A172 (cell line): Measurements from ENCODE around the gene ITFG1. TPM values are rescaled to one million over a fixed set of nuclear protein-coding genes. Genes with fewer than 3 reads are reported as not detected.
A peak's percentile ranks its signal among the peaks of the same experiment; 100 is the strongest.
"Not testable (repeated sequence)": the region's sequence is repeated elsewhere in the genome, so short reads cannot be mapped to it uniquely, and the experiment has no call there.

ENCODE experiments used
- DNase-seq: peaks from one replicate; pipeline ENCODE4 v3.0.0-alpha.2; 2015; ENCODE audit warnings: low spot score
- total RNA-seq: library from RNA; depleted of rRNA; stranded (reverse); fragments of >200 nt; shearing (Covaris generic); gene quantifications from 2 replicates; pipeline ENCODE4 v1.2.3, GENCODE V29; 2014

ITFG1 gene
- total RNA-seq, 1 experiment from 2014 or later = 73.8 TPM

DNA sequence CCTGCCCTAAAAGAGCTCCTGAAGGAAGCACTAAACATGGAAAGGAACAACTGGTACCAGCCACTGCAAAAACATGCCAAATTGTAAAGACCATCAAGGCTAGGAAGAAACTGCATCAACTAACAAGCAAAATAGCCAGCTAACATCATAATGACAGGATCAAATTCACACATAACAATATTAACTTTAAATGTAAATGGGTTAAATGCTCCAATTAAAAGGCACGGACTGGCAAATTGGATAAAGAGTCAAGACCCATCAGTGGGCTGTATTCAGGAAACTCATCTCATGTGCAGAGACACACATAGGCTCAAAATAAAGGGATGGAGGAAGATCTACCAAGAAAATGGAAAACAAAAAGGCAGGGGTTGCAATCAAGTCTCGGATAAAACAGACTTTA, 136.6 kb downstream of the ITFG1 start:
- not testable (repeated sequence) for DNase-seq

DNA sequence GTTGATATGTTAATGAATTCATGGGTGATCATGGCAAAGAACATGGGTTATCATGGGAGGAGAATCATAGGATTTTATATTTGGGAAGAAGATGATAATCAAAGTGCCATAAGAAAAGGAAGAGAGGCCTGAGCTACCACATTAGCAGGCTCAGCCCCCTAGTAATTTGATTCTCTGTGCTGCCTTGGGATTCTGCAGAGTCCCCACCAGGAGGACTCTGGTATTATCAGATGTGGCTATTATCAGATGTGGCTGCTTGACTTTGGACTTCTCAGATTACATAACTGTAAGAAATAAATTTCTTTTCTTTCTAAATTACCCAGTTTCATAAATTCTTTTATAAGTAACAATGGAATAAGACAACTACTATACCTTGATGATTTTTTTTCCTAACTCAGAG, 137.6 kb downstream of the ITFG1 start:
- no peak for DNase-seq

DNA sequence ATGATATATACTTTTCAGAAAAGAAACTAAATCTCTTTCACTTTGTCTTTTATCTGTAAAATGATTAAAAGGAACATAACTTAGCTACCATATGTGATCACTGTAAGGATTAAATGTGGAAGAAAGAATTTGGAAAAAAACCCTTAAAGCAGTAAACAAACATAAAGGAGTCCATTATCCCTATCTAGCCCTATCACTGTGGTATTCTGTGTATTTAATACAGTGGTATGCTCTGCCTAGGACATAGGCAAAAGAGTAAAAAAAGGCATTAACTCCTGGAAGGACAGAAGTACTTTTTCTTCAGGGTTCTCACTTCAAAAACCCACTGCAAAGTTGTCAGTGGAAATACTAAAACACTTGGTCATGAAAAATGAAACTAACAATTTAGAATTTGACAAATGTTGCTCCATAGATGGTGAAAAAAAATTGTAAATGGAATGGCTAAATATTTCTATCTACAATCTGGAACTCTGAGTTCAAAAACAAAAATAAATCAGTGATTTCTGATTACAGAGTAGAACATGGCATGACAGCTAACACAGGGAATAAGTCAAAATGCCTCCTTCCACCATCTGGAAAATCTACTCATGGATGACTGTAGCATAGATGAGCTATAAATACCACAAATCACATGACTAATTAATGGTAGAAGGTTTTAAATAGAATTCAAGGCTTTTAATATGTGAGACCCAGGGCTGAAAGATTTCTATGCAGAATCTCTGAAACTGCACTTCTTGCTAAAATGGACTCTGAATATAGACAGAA, 140.1 kb downstream of the ITFG1 start:
- DNase-seq = no peak

DNA sequence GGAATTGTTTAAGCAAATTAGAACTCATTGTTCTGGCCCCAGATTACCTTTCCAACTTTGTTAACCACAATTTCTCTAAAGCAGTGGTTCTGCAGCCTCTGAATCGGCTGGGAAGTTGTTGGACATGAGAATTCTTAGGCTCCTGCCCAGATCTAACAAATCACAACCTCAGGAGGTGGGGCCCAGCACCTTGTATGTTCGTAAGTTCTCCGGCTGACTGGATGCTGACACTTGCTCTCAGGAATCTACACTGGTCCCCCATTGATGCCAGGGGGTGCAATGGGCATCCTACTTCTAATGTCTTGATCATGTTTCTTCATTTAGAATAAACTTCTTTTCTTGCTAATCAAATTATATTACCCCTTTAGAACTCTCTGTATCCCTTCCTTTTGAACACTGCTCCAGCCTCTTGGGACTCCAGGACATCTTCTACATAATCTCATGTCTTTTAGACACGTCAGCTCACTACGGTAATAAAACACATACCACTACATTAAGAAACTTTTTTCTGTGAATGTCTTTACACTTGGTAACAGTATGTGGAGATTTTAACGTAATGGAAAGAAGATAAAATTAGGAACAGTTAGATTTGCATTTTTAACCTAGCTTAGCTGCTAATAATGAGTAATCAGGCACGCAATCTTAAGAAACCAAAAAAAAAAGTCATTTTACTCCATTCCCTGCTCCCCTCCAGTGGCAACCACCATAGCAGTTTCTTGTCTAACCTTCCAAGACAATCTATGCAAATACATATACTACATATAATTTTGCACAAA, 143.2 kb downstream of the ITFG1 start:
- DNase-seq = no peak

DNA sequence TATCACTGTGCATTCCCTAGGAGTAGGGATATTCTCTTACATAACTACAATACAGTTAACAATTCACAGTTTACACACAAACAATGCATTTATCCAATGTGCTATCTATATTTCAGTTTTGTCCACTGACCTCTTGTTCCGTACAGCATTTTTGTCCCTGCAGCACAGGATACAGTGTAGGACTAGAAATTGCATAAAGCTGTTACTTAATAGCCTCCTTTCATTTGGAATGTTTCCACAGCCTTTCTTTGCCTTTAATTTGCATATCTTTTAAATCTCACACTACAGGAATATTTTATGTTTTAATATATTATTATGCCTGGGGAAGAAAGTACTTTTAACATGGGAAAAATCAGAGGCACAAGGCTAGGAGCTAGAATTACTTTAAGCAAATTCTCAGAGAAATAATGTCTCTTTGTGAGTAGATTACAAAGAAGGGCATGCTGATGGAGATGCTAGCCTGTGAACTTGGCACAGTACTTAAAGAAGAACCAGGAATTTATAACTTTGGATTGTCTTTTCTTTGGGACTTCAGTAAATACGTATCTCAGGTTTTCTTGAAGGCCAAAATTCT, 144.3 kb downstream of the ITFG1 start:
- DNase-seq = no peak

DNA sequence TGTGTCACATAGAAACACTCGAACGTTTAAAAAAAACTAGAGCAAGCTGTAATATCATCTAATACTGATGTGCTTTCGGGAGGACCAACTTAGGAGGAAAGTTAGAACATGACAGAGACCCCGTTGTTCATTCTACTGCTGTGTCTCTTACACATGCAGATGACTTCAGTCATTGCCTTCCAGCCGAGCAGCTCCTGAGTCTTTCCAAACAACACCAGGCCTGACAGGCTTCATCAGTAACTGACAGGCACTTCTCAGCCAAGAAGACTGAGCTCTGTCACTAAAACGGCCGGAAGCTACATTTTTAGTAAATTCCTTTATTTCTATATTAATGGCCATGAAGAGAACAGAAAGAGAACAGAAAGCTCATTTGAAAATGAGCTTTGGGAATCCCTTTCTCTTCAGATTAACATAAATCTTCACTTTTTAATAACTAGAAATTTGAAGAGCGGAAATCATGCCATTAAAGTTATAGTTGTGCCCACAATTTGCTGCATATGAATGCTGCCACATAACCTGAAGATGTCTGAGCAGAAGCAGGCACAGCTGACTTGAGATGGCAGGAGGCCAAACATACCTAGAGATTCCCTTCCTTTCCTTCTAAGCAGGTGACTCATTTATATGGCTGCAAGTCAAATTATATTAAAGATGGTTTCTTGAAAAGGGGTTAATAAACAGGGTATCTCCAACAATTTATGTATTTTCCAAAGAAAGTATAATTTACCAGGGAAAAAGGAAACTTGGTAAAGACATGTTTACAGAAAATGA, 148.9 kb downstream of the ITFG1 start:
- peak; percentile 46 for DNase-seq

DNA sequence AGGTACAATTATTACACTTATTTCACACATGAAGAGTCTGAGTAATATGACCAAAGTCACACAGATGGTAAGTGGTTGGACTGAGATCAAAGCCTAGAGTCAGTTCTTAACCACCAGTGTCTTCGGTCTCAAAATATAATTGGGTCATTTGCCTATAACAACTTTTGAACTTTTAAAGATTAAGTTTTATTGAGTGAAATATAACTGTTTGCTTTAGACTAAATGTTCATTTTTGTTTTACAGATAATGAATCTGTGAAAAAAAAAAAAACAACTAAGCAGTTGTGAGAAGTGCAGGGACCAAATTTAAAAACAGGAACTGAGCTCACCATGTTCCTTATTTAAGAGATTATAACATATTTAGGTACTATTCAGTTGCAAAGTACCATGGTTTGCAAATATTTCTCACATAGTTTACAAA, 150.1 kb downstream of the ITFG1 start:
- no peak for DNase-seq

DNA sequence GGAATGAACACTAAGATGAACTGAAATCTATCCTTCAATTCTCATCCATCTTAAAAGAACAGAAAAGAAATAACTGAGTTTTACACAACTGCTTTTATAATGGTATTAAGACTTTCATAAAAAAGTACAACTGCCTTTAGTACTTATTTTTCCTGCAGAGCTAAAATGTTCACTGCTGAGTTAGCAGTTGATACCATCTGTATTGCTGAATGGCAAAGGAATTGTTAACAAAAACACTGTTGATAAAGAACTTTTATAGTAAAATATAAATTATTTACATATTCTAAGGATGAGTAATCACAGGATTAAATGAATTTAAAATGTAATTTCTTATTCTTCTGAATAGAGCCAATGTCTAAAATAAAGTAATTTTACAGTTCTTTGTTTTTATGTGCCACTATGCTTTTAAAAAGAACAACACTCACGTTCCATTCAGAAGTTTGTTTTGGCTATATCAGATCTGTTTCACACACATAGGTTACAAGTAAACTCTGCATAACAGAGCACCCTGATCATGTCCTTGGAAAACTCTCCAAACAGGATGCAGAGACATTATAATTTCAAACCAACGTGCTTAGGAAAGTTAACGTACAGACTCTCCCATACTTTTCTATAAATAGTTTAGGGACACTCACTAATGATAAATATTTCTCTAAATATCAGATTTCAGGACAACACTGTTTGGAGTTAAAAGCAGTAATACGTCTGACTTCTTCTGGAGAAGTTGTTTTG, 151.1 kb downstream of the ITFG1 start:
- no peak for DNase-seq

DNA sequence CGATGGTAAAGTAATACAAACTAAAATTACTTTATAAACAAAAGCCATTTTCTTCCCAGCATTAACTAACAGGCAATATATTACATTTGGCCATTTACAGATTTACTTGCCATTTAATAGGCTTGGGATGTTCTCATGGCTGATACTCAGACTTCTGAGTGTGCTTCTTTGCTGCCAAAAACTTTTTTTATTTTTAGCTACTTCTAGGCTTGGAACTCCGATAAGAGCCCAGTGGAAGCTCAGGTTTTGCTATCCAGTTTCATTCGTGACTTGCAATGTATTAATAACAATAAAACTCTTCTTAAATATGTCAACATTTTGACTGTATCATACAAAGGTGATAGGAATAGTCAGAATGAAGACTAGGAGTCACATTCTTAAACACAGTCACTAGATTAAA, 152.3 kb downstream of the ITFG1 start:
- no peak for DNase-seq

DNA sequence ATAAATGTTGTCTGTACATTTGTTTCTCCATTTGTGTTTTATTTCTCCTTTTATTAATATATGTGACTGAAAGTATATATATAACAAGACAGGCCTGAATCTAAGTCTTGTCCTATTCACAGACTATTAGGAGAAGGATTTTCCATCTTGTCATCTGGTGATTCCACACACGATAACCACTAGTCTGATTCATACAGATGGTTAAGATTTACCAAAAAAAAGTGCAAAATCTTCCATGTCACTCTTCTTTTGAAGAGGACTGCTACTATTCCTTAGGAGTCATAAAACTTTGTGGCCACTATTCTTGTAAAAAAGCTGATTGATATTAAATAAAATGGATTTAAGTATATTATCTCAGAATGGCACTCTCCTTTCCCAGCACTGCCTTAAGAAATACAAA, 156.3 kb downstream of the ITFG1 start:
- DNase-seq = no peak

DNA sequence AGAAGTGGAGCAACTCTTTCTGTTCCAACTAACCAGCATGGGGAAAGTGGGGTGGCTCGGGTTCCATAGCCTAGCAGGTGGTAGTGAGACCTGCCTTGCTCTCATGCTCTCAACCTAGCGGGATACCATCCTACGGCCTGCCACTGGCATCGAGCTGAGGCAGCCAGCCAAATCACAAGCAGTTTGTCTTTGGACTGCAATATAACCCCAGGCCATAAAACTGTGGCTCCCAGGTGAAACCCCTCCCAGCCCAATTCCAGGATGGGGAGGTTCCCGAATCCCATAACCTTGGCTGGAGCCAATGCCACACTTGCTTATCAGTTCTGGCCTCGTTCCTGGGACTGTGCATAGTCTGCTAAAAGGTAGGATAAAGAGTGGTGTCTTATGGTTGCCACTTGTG, 161.3 kb downstream of the ITFG1 start:
- no peak for DNase-seq

DNA sequence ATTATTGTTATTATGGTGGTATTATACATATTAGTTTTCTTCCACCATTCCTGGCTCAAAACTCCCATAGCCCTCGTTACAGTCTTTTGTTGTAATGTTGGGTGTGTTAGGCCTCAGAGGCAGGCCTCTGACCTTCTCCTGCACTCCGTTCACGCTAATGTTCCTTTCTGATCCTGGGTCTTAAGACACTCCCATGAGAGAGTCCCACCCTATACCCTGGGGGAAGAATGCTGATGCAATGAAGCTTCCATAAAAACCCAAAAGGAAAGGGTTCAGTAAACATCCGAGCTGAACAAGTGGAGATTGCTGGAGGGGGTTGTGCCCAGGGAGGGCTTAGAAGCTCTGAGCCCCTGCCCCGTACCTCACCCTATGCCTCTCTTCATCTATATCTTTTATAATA, 175.9 kb downstream of the ITFG1 start:
- no peak for DNase-seq

DNA sequence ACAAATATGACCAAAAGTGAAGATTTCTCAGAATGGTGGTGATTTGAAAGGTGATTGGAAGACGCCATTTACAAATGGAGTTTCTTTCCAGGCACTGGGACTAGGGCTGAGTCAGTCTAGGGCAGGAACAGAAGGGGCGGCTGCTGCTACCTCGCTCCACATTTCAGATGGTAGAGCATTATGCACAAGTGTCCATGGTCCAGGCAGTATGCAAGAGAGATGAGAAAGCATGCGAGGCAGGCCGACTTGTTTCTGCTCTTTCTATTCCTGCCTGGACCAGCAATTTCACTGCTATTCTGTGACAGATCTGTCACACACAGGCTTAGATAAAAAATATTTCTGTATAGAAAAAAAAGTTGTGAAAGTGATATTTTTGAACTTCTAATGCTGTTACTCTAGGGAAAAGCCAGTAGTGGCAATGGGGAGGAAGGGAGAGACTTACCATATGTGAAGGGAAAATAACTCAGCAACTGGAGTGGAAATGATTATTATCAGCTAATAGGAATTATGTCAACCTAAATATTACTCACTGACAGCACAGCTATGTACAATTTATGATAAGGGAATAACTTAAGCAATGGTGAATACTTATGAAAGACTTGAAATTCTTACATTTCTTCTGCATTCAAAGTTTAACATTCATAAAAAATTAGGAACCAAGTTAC, 182.4 kb downstream of the ITFG1 start:
- no peak for DNase-seq

DNA sequence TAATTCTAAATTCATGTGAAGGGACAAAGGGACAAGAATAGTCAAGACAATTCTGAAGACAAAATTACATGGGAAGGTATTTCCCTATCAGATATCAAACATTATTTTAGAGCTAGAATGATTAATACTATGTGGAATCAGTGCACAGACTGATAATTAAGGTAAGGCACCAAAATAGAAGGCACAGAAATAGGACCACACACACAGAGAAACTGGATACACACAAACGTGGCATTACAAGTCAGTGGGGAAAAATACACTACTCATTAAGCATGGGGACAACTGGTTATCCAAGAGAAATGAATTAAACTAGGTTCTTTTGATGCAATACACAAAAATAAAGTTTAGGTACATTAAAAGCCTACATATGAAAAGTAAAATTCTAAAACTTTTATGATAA, 184.3 kb downstream of the ITFG1 start:
- no peak for DNase-seq

DNA sequence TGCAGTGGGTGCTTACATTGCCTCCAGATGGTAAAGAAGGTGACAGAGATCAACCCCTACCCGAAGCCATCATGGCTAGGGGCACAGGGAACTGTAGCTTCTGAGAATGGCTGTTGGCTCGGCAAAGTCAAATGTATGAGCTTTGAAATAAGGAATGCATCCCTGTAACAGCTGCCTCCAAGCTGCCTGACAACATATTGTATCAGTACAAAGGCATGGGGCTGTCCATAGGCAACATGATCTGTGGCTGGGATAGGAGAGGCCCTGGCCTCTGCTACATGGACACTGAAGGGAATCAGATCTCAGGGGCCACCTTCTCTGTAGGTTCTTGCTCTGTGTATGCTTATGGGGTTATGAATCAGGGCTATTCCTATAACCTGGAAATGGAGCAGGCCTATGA, 197.9 kb downstream of the ITFG1 start:
- DNase-seq = no peak

DNA sequence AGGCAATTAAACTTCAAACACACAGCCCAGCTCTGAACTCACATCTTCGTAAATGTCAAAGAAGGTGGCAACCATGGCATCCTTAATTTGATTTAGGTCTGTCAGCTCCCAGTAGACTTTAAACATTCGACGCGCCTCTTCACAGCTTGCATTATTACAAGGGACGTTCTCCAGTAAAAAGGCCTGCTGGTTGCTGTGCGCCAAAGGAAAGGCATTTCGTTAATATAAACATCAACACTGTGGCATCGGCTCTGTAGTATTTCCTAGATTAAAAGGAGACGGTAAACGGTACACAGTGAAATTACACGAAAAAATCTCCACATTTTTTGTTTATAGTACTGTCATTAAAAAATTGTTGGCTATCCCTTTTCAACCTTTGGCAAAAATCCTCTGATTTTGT, 200.4 kb downstream of the ITFG1 start:
- DNase-seq = no peak

DNA sequence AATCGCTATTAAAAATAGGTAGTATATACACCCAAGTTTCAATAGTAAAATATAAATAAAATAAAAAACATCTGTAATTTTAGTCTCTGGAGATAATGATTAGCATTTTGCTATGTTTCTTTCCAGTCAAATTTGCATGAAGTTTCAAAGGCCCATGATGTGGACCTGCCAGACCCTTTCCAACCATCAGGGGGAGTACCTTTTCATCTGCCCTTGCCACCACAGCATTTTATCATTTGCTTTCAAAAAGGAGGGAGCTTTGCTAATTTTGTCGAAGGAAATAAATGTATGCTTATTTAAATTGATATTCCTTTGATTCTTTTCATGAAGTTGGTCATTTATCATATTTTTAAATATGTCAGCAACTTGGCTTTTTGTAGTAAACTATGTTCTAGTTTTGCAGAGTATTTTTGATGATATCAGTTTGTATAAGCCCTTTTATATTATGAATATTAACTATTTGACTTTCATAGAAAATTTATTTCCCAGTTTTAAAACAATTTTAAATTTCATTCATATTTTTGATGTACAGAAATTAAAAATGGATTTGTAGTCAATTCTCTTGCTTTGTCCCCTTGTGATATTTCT, 201.9 kb downstream of the ITFG1 start:
- DNase-seq = peak; percentile 14

DNA sequence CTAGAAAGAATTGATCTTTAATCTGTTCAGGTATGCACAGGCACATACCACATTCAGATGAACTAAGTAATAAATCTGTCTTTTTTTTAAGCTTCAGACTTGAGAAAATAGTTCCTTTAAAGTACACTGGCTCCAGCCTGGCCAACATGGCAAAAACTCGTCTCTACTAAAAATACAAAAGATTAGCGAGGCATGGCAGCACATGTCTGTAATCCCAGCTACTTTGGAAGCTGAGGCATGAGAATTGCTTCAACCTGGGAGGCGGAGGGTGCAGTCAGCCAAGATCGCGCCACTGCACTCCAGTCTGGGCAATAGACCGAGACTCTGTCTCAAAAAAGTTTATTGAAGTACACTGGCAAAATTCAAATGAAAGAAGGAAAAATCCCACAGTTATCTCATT, 206.1 kb downstream of the ITFG1 start:
- no peak for DNase-seq

DNA sequence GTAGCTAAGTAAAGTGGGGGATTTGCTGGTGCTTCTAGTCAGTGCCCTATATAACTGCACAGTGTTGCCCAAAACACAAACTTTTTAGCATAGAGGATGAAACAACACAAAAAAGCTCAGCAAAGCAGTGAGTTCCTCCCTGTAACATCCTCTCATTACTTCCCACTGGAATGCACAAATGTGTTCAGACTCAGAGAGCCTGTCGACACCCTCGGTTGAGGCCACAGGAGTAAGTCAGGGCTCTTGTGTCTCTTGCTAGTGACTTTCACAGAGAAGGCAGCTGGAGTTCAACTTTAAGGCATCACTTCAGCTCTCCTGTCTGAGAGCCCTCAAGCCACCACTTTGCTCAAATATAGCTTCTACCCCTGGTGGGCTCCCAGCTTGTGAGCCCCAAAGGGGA, 209.9 kb downstream of the ITFG1 start:
- no peak for DNase-seq

DNA sequence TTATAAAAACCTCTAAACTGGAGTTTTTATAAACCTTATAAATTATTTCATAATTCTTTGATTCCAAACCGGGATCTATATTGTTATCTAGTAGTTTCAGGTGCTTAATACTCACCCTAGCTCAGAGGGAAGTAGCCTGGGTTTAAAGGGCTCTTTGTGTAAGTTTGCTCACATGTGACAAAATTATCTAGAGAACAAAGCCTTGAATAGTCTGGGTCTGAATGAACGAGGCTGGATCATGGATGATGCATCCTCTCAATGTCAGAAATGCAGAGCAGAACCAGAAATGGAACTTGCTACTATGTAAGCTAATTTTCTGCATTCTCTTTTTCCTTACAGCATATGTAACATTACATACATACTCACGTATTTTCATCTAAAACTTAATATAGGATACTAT, 213.2 kb downstream of the ITFG1 start:
- DNase-seq = no peak

DNA sequence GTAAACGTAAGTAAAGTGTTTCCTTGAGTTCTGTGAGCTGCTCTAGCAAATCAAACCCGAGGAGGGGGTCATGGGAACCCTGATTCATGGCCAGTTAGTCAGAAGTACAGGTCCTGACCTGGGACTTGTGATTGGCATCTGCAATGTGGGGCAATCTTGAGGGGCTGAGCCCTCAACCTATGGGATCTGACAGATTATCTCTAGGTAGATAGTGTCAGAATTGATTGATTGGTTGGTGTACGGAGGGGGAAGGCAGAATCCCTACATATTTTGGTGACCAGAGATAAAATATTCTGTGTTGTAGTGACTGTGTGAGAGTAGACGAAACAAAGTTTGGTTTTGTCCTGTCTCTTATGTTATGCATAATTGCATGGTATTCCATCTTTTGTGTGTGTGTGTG, 216.7 kb downstream of the ITFG1 start:
- DNase-seq = no peak
